Stimulated activated CD4-positive, alpha-beta T cell treated with anti-CD3 and anti-CD28 coated beads, Interleukin-1b, Interleukin-23, amount 100 ng/mL, for 24 hours (primary cell): Measurements from ENCODE around the gene GEMIN4.
"Not testable (repeated sequence)": the region's sequence is repeated elsewhere in the genome, so short reads cannot be mapped to it uniquely, and the experiment has no call there.

Experiments
- DNase-seq, 4 experiments: peaks; one replicate each; pipeline ENCODE4 v3.0.0-alpha.2; 2020; ENCODE audit warnings: low read depth in 4 of 4, low spot score in 1 of 4

Gene GEMIN4

DNA sequence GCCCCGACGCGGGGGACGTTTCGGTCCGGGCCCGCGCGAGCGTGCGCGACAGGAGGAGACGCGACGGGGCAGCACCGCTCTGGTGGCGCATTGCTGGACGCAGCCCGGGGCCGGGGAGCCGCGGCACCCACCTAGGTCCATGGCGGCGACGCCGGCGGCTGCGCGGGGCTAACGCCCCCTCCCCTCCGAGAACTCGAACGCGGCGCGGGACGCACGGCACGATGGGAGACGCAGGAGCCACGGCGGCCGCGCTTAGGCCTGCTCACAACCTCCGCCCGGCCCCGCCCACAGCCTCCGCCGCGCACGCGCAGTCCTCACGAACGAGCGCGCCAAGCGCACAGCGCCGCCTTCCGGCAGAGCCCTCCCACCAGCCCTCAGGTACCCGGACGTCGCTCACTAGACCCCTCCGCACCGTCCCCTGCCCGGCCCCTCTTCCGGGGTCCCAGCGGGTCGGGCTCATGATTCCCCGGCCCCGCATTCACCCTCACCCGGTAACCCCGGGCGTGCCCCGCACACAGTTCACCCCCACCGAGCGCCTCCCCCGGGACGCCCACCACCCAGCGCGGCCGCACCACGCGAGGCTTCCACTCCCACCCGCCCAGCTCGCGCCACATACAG is at the start of gene GEMIN4:
GEMIN4 (minus strand) TSS at position 263 of the 618 bp plus-strand sequence; CDS start at position 141, 122 bp downstream.
- peak; percentile 94 to 100 (median 98) for DNase-seq

DNA sequence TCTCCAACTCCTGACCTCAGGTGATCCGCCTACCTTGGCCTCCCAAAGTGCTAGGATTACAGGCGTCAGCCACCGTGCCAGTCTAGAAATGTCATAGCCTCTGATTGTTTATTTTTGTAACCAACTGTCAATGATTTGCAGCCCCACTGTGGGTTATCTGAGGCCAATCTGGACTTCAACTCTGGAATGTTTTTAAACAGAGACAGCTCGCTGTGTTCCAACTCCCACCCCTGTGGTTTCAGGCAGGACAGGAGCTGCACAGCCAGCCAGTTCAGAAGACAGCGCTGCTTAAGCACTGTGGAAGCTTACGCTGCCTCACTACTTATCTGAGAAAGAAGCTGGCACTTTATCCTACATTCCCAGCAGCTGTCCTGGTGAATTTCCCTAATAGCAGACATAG is 49.6 kb upstream of the GEMIN4 start:
- no peak for DNase-seq

- DNase-seq, result no peak
Measured at GRCh38 chr17:800446-801242, 48.6 kb upstream of the GEMIN4 start.

DNA sequence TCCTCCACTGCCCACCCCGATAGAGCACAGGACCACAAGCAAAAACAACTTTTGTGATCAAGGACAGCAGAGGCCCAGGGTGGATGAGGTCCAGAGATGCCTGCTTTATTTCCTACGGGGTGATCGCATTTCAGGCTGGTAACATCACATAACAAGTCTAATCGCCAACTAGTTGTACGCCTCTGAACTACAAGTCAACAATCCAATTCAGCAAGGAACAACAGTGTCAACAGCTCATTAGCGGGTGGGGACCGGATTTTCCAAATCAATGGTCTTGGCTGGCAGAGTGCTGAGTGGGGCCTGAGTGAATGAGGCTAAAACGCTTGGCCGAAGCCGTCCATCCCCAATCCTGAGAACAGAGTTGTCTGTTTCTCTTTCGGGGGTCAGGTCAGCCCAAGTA is 47.2 kb upstream of the GEMIN4 start:
- no peak for DNase-seq

DNA sequence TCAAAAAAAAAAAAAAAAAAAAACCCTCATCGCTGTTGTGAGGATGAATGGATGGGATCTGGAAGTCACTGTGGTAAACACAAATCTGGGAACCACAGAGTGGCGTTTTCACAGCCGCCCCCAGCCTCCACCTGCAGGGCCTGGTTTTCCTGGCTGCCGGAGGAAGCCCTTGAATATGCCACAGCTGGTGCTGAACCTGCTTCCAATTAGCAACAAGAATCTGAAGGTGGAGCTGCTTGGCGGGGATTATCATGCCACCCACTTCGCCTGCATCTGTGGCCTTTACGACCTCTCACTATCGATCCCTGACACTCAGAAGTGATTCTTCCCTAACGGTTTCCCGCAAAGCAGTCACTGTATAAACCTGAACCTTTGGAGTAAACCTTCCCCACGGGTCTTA is 46.2 kb upstream of the GEMIN4 start:
- no peak for DNase-seq

- no peak for DNase-seq
Measured at GRCh38 chr17:797236-797840, 45.3 kb upstream of the GEMIN4 start.

GRCh38 chr17:796609-797008 is 44.5 kb upstream of the GEMIN4 start:
- no peak for DNase-seq

- no peak for DNase-seq
Measured at GRCh38 chr17:795721-796120, 43.7 kb upstream of the GEMIN4 start.

DNA sequence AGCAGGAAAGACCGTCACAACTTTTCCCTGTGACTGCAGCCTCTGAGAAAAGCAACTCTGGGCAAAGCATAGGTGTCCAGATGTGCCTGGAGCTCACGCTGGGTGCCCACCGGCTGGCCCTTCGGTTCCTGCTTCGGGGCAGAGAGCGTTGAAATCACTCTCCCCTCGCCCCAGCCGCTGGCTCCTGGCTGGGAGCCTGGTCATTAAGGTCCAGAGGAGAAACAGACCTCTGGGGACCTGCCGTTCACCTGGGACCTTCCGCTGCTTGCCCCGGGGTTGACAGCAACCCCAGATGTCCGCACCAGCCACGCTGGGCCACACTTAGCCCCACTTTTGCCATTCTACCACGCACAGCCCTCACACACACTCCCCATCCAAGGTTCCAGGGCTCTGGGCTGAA is 43.2 kb upstream of the GEMIN4 start:
- no peak for DNase-seq

DNA sequence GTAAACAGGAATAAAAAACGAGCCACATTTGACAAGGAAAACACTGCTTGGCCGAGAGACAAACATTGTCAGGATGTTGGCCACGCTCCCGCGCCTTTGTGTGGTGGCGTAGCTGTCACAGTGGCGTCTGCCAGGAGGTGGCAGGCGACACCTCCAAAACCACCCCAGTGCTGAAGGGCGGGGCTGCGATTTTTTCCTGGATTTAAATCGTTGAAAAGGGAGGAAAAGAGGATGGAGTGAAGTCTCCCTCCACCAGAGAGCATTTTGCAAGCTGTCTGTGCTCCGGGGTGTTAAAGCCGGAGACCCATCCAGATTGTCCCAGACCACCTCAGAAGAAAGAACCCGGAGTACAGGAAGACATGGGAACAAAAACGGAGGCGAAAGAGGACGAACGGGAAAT is 42.8 kb upstream of the GEMIN4 start:
- DNase-seq, result peak in 2 of 4 experiments; percentile 17 to 21

GRCh38 chr17:792277-792676 is 40.2 kb upstream of the GEMIN4 start:
- DNase-seq, result no peak

- no peak for DNase-seq
Measured at GRCh38 chr17:791829-792228, 39.8 kb upstream of the GEMIN4 start.

- DNase-seq, result not testable (repeated sequence)
Measured at GRCh38 chr17:790874-791247, 38.8 kb upstream of the GEMIN4 start.

- DNase-seq, result not testable (repeated sequence)
Measured at GRCh38 chr17:789931-790873, 38.1 kb upstream of the GEMIN4 start.

- no peak for DNase-seq
Measured at GRCh38 chr17:789160-789840, 37.2 kb upstream of the GEMIN4 start.

DNA sequence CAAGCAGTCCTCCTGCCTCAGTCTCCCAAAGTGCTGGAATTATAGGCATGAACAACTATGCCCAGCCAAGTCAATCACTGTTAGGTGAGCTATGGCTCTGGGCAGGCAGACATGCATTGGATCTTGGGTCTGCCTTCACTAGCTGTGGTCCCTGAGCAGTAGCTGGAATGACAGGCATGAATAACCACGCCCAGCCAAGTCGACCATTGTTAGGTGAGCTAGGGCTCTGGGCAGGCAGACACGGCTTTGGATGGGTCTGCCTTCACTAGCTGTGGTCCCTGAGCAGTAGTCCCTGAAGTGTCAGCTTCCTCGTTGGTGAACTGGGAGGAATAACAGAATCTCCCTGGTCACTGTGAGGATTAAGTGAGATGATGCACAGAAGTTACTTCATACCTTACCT is 36.5 kb upstream of the GEMIN4 start:
- DNase-seq, result no peak

DNA sequence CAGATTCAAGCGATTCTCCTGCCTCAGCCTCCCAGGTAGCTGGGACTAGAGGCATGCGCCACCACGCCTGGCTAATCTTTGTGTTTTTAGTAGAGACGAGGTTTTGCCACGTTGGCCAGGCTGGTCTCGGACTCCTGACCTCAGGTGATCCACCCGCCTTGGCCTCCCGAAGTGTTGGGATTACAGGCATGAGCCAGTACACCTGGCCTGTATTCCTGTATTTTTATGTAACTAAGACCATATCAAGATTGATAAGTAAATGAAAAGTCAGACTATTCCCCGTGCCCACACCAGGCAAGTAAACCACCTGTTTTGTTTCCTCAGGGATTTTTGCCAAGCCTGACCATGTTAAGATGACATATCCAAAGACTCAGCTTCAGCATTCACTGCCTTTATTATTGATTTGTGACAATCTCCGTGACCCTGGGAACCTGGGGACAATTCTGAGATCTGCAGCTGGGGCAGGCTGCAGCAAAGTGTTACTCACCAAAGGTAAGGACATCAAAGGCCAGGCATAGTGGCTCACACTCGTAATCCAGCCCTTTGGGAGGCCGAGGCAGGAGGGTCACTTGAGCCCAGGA is 35.7 kb upstream of the GEMIN4 start:
- no peak for DNase-seq

- DNase-seq, result not testable (repeated sequence)
Measured at GRCh38 chr17:785901-786300, 33.8 kb upstream of the GEMIN4 start.

- DNase-seq, result no peak
Measured at GRCh38 chr17:784143-784542, 32.1 kb upstream of the GEMIN4 start.
